NCI-H146 treated with DMSO at 0.1 percent for 48 hours (cell line): ENCODE data around the gene GLT8D1.
"Not testable (repeated sequence)": the region's sequence is repeated elsewhere in the genome, so short reads cannot be mapped to it uniquely, and the experiment has no call there.

Experiments used
- DNase-seq: peaks from one replicate; lab custom pipeline; 2025; ENCODE audit not compliant: unreplicated experiment; lab: John Stamatoyannopoulos, UW

Gene GLT8D1

GRCh38 chr3:52705688-52706686 lies at the start of gene GLT8D1, which contains the start of gene SPCS1:
GLT8D1 (minus strand) TSS chr3:52705791; CDS start chr3:52700460, 5,331 bp downstream.
SPCS1 (plus strand) TSS chr3:52706106; CDS start chr3:52706247, 141 bp downstream.
- DNase-seq, result peak; percentile 70

GRCh38 chr3:52754373-52754772 lies 48.8 kb upstream of the GLT8D1 start:
- DNase-seq, result no peak

- DNase-seq, result no peak
These were observed 46.6 kb upstream of the GLT8D1 start for GRCh38 chr3:52752045-52752660.

GRCh38 chr3:52743721-52744120 lies 38.1 kb upstream of the GLT8D1 start:
- DNase-seq, result no peak

- DNase-seq, result no peak
These were observed 37.6 kb upstream of the GLT8D1 start for GRCh38 chr3:52743152-52743551.

- DNase-seq, result no peak
These were observed 36.9 kb upstream of the GLT8D1 start for GRCh38 chr3:52742418-52743041.

- no peak for DNase-seq
These were observed 34.1 kb upstream of the GLT8D1 start for GRCh38 chr3:52739730-52740129.

GRCh38 chr3:52733256-52733891 lies 27.8 kb upstream of the GLT8D1 start:
- DNase-seq, result no peak

GRCh38 chr3:52731590-52731989 lies 26.0 kb upstream of the GLT8D1 start:
- DNase-seq, result no peak

GRCh38 chr3:52730681-52731080 lies 25.1 kb upstream of the GLT8D1 start:
- no peak for DNase-seq

- DNase-seq, result not testable (repeated sequence)
These were observed 23.2 kb upstream of the GLT8D1 start for GRCh38 chr3:52728753-52729152.

- no peak for DNase-seq
These were observed 18.9 kb upstream of the GLT8D1 start for GRCh38 chr3:52724511-52724910.

- DNase-seq, result no peak
These were observed 18.3 kb upstream of the GLT8D1 start for GRCh38 chr3:52723935-52724334.

GRCh38 chr3:52722491-52722890 lies 16.9 kb upstream of the GLT8D1 start:
- DNase-seq, result no peak

GRCh38 chr3:52721730-52722008 lies 16.1 kb upstream of the GLT8D1 start:
- no peak for DNase-seq

GRCh38 chr3:52721002-52721729 lies 15.6 kb upstream of the GLT8D1 start:
- DNase-seq, result no peak

- no peak for DNase-seq
These were observed 14.0 kb upstream of the GLT8D1 start for GRCh38 chr3:52719618-52720017.

- no peak for DNase-seq
These were observed 10.2 kb upstream of the GLT8D1 start for GRCh38 chr3:52715714-52716305.

GRCh38 chr3:52714335-52715302 lies 9.0 kb upstream of the GLT8D1 start:
- no peak for DNase-seq
